Central memory CD8-positive, alpha-beta T cell (primary cell): ENCODE measurements around the gene LRRFIP1.

Experiments
- ATAC-seq: fragments of 150-1000 bp; cut with Tn5 transposase; replicated peaks from 2 replicates; pipeline ENCODE4 v1.10.0; 2022; ENCODE audit warnings: mild to moderate bottlenecking, moderate FRiP score, moderate number of reproducible peaks; ENCODE audit not compliant: poor library complexity, severe bottlenecking; ENCODE audit errors: extremely low read depth
- DNase-seq, 2 donors: peaks; one replicate each; pipeline ENCODE4 v3.0.0; 2021; ENCODE audit warnings: low spot score in 2 of 2
- H3K27ac Mint-ChIP-seq: one replicate; pipeline ENCODE4 v1.8.0; 2022; ENCODE audit warnings: low read depth, mild to moderate bottlenecking, moderate library complexity, mixed read lengths
- H3K27me3 Mint-ChIP-seq: one replicate; pipeline ENCODE4 v1.8.0; 2022; ENCODE audit warnings: mixed read lengths
- H3K36me3 Mint-ChIP-seq: one replicate; pipeline ENCODE4 v1.8.0; 2022; ENCODE audit warnings: mild to moderate bottlenecking, moderate library complexity, mixed read lengths; ENCODE audit not compliant: insufficient read depth
- H3K4me1 Mint-ChIP-seq: one replicate; pipeline ENCODE4 v1.8.0; 2022; ENCODE audit warnings: mixed read lengths
- H3K4me3 Mint-ChIP-seq: one replicate; pipeline ENCODE4 v1.8.0; 2022; ENCODE audit warnings: mild to moderate bottlenecking, moderate library complexity, mixed read lengths
- H3K9me3 Mint-ChIP-seq: one replicate; pipeline ENCODE4 v1.8.0; 2022; ENCODE audit warnings: mixed read lengths

The LRRFIP1 gene

DNA sequence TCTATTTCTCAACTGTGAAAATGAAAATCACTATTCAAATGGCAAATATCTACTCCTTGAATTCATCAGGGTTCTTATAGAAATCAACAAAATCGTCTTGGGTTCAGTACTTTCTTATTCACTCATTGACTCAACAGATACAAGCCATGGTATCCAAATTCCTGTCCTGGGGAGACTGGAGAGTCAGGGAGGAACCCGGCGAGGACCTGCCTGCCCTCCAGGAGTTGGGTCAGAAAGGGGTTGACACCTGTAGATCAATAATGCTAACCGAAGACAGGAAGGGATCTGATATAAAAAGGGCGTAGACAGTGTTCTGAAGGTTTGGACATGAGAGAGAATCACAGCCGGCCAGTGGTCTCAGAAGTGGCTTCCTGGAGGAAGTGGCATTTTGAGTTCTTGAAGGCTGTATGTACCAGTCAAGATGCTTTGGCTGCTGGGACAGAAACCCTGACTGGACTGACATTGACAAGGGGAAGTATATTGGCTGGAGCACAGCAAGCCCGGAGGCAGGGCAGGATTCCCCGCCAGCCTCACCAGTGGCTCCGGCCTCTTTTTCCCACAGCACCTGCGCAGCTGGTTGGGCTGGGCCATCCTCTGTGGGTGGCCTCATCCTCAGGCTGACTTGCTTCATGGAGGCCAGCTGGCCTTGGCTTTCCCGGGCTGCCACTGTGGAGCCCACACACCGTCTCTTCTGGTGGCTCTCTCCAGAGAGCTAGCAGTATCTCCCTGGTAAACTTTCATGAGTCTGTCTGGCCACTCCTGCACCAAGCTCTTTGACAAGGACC, 3.0 kb downstream of the LRRFIP1 start:
- DNase-seq, result no peak
- peaks cover 6% of the 10 kb centered on the region for H3K9me3 Mint-ChIP-seq
- H3K27ac Mint-ChIP-seq, result no peak overlapping the region
- H3K27me3 Mint-ChIP-seq, result peaks cover 86% of the 10 kb centered on the region
- H3K4me3 Mint-ChIP-seq, result no peak overlapping the region
- H3K36me3 Mint-ChIP-seq, result no peaks in the 10 kb centered on the region
- H3K4me1 Mint-ChIP-seq, result no peaks in the 10 kb centered on the region
- no peak for ATAC-seq

DNA sequence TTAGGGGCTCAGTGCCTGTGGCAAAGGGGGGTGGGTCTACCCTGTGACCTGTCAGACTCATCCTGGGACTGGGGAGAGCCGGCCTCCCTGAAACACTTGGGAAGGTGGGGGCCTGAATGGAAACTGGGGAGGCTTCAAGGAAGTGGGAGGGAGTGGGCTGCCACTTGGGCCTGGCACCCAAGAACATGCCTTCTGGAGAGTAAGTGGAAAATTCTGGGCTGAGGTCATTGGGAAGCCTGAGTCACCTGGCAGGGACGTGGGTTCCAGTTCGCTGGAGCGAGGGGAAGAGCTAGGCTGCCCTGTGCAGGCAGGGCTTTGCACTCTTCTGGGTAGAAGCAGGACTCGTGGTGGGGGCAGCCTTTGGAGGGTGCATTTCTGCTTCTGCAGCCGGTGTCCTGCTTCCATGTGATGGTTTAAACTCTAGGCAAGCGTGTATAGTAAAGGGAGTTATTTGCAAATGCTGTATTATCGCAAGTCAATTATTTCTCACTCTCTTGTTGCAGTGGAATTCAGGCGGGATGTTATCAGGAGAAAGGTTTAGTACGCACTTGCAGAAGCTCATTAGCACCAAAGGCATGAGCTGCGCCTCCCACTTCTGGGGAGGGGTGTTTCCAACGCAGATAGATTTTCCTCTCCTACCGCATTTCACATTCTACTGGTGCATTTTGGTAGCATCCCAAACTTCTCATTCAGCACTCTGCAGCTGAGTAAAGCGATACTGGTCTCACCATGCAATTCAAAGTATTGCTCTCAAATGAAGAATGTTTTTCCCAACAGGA, 3.8 kb downstream of the LRRFIP1 start:
- no peaks in the 10 kb centered on the region for H3K4me1 Mint-ChIP-seq
- peaks cover 78% of the 10 kb centered on the region for H3K27me3 Mint-ChIP-seq
- no peak overlapping the region for H3K4me3 Mint-ChIP-seq
- H3K27ac Mint-ChIP-seq, result no peak overlapping the region
- ATAC-seq (no peak), DNase-seq (no peak)
- peaks cover 6% of the 10 kb centered on the region for H3K9me3 Mint-ChIP-seq
- H3K36me3 Mint-ChIP-seq, result no peaks in the 10 kb centered on the region

DNA sequence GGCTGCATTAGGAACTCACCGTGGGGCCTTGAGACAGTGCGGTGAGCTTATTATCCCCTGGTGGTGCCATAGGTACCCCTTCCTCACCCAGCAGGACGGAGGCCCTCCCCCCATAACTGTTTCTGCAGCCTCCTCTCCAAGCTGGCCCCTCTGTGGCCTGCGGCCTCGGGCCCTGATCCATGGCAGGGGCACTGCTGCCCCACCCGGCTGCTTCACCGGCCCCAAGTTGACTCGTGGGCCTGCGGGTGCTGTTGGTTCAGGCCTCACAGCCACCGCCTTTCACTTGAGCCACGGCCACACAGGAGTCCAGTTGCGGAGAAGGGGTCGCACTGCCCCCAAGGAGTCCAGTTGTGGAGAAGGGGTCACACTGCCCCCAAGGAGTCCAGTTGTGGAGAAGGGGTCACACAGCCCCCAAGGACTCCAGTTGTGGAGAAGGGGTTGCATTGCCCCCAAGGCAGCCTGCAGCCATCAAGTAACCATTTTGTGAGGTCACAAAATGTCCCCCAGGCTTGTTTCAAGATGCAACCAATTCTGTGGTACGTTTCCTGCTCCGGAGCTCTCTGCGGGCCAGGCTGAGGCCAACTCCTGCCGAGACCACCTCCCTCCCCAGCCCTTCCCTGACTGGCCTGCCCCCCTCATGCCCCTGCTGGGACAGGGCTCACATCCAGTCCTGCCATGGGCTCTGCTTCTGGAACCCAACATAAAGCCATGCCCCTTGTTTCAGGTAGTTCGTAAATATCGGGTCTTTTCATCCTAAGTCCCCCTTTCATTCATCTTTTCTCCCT, 4.6 kb downstream of the LRRFIP1 start:
- H3K4me1 Mint-ChIP-seq, result peaks cover 4% of the 10 kb centered on the region
- H3K27me3 Mint-ChIP-seq, result peaks cover 70% of the 10 kb centered on the region
- H3K4me3 Mint-ChIP-seq, result no peak overlapping the region
- peaks cover 6% of the 10 kb centered on the region for H3K9me3 Mint-ChIP-seq
- no peak overlapping the region for H3K27ac Mint-ChIP-seq
- DNase-seq, result no peak
- H3K36me3 Mint-ChIP-seq, result no peaks in the 10 kb centered on the region
- ATAC-seq, result no peak

DNA sequence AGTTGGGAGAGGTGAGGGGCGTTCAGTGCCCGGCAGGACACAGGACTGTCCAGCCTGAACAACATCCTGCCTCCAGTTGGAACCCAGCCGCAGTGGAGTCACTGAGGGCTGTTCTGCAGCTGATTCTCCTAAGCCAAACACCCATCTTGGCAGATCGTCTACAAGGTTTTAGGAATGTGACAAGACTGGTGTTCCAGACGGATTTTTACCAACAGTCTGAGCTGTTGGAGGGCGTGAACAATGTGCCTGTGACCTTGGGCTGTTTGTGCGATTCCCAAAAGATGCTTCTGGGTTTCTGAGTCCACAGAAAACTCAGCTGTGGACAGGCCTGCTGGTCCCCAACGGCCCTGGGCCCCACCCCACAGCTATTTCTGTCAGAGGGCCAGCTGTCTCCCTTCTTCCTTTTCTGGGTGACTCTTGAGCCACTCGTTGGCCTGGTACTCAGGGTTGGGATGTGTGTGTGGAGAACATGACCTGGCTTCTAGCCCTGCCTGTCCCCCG, 5.7 kb downstream of the LRRFIP1 start:
- DNase-seq (no peak), ATAC-seq (no peak)
- Mint-ChIP-seq H3K36me3 (no peaks in the 10 kb centered on the region), H3K4me1 (peaks cover 4% of the 10 kb centered on the region), H3K9me3 (peaks cover 6% of the 10 kb centered on the region), H3K4me3 (no peak overlapping the region), H3K27me3 (peaks cover 68% of the 10 kb centered on the region), H3K27ac (no peak overlapping the region)

DNA sequence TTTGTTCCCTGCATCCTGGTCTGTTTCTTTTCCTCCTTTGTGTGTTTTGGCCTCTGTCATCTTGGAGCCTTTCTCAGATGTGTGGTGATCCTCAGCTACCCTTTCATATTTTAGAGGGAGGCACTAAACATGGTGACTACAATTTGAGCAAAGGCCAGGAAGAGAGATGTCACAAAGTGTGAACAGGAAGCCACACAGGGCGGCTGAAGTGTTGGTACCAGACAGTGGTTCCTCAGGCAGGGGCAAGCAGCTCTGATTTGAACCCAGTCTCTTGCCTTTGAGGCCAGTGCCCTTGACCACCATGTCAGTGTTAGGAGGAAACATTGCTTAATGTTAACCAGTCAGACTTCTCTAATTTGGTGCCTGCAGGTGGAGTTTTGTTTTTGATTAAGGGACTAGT, 9.2 kb downstream of the LRRFIP1 start:
- peaks cover 53% of the 10 kb centered on the region for H3K27me3 Mint-ChIP-seq
- peak; percentile 46 for ATAC-seq
- DNase-seq, result no peak

DNA sequence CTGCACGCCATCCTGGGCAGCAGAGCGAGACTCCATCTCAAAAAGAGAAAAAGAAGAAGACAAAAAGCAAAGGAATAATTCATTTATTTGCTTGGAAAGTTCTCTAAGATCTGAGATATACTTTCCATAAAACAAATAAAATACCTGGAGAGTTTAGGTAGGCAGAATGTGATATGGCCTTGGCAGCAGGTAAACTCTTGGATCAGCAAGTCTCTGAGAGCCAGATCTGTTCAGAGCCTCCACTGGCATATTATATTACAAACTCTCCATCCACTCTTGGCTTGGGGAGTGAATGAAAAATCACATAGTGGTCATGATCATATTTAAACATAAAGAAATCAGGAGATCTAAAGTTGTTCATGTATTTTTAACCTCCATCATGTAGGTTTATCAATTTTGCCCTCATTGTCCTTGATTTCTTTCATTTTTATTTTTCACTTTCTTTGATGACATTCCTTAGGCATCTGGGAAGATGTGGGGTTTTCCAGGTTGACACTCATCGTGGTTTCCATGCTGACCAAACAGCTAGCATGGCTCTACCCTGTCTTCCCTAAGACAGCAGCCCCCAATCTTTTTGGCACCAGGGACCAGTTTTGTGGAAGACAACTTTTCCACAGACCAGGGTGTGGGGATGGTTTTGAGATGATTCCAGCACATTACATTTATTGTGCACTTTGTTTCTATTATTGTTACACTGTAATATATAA, 10.2 kb downstream of the LRRFIP1 start:
- no peak overlapping the region for H3K27ac Mint-ChIP-seq
- no peak overlapping the region for H3K4me3 Mint-ChIP-seq
- H3K9me3 Mint-ChIP-seq, result peaks cover 6% of the 10 kb centered on the region
- H3K36me3 Mint-ChIP-seq, result no peaks in the 10 kb centered on the region
- no peak for ATAC-seq
- H3K27me3 Mint-ChIP-seq, result peaks cover 45% of the 10 kb centered on the region
- H3K4me1 Mint-ChIP-seq, result peaks cover 4% of the 10 kb centered on the region
- DNase-seq, result no peak

More for the DNA sequence above, 9.2 kb downstream of the LRRFIP1 start:
- Mint-ChIP-seq H3K4me3 (no peak overlapping the region), H3K36me3 (no peaks in the 10 kb centered on the region), H3K9me3 (peaks cover 6% of the 10 kb centered on the region), H3K4me1 (peaks cover 4% of the 10 kb centered on the region), H3K27ac (no peak overlapping the region)

DNA sequence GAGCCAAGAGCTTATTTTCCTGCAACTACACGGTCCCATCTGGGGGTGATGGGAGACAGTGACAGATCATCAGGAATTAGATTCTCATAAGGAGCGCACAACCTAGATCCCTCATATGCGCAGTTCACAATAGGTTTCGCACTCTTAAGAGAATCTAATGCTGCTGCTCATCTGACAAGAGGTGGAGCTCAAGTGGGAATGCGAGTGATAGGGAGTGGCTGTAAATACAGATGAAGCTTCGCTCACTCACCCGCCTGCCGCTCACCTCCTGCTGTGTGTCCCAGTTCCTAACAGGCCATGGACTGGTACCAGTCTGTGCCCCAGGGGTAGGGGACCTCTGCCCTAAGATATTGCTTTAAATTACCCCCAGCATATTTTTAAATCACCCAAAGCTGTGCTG, 10.8 kb downstream of the LRRFIP1 start:
- H3K9me3 Mint-ChIP-seq, result peaks cover 6% of the 10 kb centered on the region
- no peak overlapping the region for H3K4me3 Mint-ChIP-seq
- peaks cover 4% of the 10 kb centered on the region for H3K4me1 Mint-ChIP-seq
- no peak overlapping the region for H3K27ac Mint-ChIP-seq
- ATAC-seq, result no peak
- H3K36me3 Mint-ChIP-seq, result no peaks in the 10 kb centered on the region
- DNase-seq, result no peak
- peaks cover 40% of the 10 kb centered on the region for H3K27me3 Mint-ChIP-seq

DNA sequence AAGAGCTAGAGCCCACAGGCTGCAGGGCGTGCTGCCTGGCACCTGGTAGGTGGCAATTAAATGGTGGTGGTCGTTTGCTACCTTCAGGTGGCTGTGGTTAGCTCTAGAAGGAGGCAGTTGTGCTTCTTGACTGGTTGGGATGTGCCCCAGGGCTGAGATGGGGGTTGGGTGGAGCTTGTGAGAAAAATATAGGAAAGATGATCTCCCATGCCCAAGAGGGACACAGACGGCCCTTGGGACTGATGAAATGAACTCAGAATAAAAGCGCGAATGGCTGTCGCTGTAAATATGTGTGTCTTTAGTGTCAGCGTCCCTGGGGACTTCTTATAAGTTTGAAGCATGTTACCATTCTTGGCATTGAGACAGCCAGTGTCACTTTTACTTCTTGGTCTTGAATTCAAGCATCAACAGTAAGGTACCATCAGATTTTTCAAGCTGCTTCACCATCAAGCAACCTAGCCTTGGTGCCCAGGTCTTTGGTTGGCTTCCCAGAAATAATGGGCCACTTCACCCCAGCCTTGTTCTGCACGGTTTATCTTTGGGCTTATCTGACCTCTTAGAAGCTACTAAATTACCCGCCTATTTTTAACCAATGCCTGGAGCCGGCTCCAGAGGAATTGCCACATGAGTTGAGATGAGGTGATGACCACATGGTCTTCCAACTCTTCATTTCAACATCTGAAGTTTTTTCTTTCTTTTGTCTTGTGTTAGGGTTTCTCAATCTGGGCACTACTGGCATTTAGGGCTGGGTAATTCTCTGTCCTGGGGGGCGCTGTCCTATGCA, 11.9 kb downstream of the LRRFIP1 start:
- H3K36me3 Mint-ChIP-seq, result no peaks in the 10 kb centered on the region
- no peak overlapping the region for H3K4me3 Mint-ChIP-seq
- H3K4me1 Mint-ChIP-seq, result peaks cover 4% of the 10 kb centered on the region
- H3K9me3 Mint-ChIP-seq, result peaks cover 6% of the 10 kb centered on the region
- H3K27me3 Mint-ChIP-seq, result peaks cover 39% of the 10 kb centered on the region
- no peak for DNase-seq
- H3K27ac Mint-ChIP-seq, result no peak overlapping the region
- ATAC-seq, result no peak

DNA sequence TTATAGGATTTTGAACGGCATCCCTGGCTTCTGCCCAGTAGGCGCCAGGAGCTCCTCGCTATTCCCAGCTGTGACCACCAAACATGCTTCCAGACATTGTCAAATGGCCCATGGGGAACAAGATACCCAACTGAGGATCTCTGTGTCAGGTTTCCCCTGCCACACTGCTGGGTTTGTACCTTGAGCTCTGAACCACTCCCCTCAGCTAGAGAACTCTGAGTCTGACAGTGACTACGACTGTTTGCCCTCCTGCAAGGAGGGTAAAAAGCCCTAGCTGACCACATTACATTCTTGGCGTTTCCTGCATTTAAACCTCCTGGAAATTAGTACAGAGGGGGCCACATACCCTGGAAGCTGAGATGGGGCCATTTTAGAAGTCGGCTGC, 12.4 kb downstream of the LRRFIP1 start:
- Mint-ChIP-seq H3K36me3 (no peaks in the 10 kb centered on the region), H3K9me3 (peaks cover 3% of the 10 kb centered on the region), H3K4me3 (no peak overlapping the region), H3K27me3 (peaks cover 39% of the 10 kb centered on the region), H3K27ac (no peak overlapping the region), H3K4me1 (peaks cover 4% of the 10 kb centered on the region)
- no peak for ATAC-seq
- DNase-seq, result no peak

DNA sequence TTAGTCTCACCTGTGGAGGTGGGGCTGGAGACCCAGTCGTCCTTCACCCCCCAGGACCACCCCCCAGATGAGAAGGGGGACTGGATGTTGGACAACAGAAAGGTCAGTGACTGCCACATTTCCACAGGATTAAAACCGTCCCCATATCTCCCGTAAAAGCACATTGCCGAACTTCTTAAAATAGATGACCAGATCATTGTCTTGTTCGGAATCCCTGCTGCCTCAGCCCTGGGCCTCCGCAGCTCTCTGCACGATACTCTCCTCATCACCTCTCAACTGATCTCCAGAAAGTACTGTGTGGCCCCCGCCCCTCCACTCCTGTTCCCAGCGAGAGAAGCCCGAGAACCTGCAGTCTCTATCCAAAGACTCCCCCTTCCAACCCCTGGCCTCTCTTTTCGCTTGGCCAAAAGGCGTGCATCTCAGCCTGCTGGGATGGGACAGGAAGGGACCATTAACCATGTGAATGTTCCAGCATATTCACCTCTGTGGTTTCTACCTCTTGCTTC, 13.2 kb downstream of the LRRFIP1 start:
- Mint-ChIP-seq H3K27ac (no peak overlapping the region), H3K36me3 (no peaks in the 10 kb centered on the region), H3K4me1 (peaks cover 4% of the 10 kb centered on the region), H3K4me3 (no peak overlapping the region), H3K9me3 (no peaks in the 10 kb centered on the region), H3K27me3 (peaks cover 41% of the 10 kb centered on the region)
- no peak for ATAC-seq
- DNase-seq, result no peak

DNA sequence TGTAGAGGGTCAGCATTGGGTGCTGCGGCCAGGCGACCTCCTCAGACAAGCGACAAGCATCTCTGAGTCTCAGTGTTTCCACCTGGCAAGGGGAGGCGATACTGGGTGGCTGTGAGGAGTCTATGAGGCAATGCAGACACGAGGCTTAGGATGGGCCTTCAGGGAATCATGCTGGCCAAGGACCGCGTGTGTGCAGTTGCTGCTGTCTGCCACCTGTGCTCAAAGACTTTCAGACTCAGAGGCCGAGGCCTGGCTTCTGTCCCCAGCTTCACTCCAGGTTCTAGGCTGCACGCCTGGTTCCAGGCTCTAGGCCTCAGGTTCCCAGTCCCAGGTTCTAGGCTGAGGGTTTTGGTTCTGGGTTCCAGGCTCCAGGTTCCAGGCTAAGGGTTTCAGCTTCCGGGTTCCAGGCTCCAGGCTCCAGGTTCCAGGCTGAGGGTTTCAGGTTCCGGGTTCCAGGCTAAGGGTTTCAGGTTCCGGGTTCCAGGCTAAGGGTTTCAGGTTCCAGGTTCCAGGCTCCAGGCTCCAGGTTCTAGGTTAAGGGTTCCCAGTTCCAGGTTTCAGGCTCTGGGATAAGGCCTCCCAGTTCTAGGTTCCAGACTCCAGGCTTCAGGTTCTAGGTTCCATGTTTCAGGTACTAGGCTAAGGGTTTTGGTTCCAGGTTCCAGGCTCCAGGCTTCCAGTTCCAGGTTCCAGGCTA, 14.8 kb downstream of the LRRFIP1 start:
- H3K27ac Mint-ChIP-seq, result no peak overlapping the region
- ATAC-seq (no peak), DNase-seq (no peak)
- H3K27me3 Mint-ChIP-seq, result peaks cover 51% of the 10 kb centered on the region
- H3K36me3 Mint-ChIP-seq, result no peaks in the 10 kb centered on the region
- H3K9me3 Mint-ChIP-seq, result no peaks in the 10 kb centered on the region
- no peaks in the 10 kb centered on the region for H3K4me1 Mint-ChIP-seq
- H3K4me3 Mint-ChIP-seq, result no peak overlapping the region
